Measurements from ENCODE around the gene GPR176. TPM values are rescaled to one million over a fixed set of nuclear protein-coding genes. Genes with fewer than 3 reads are reported as not detected.

GPR176 gene
- total RNA-seq, 1 donor from 2014 or later, result 20.6 TPM

- no peaks in the 10 kb centered on the region for H4K20me1 ChIP-seq (ENCODE audit: low read depth)
- H3K9me3 ChIP-seq (ENCODE audit: low read depth), result no peaks in the 10 kb centered on the region
- no peak for DNase-seq (ENCODE audit: low spot score)
- peaks cover 25% of the 10 kb centered on the region for H3F3A ChIP-seq (ENCODE audit: low read depth)
- H2AFZ ChIP-seq (replicated peaks), result peak overlapping the region; percentile 96
- H3K9ac ChIP-seq, result no peak overlapping the region
- Mint-ChIP-seq H3K4me3 (peak overlapping the region; percentile 86), H3K9me3 (no peaks in the 10 kb centered on the region), H3K27ac (no peak overlapping the region), H3K4me1 (peaks cover 53% of the 10 kb centered on the region), H3K27me3 (ENCODE audit: insufficient read depth, low read depth) (no peaks in the 10 kb centered on the region), H3K36me3 (no peaks in the 10 kb centered on the region)
- H3K4me2 ChIP-seq, result no peak overlapping the region
- H3K27ac ChIP-seq, result no peak overlapping the region
- TF ChIP-seq EZH2phosphoT487 (IDR thresholded peaks at IDR 0.05), result no peak
- H3K79me2 ChIP-seq (ENCODE audit: low read depth), result peaks cover 14% of the 10 kb centered on the region
- no peaks in the 10 kb centered on the region for H3K27me3 ChIP-seq
- H3K4me1 ChIP-seq, result peaks cover 18% of the 10 kb centered on the region
- H3K36me3 ChIP-seq, result no peaks in the 10 kb centered on the region
- H3K4me3 ChIP-seq, result peak overlapping the region; percentile 83
These were observed 138.7 kb downstream of the GPR176 start for GRCh38 chr15:39781147-39781966.

- Histone ChIP-seq H3K9ac (no peak overlapping the region), H3K4me1 (peaks cover 11% of the 10 kb centered on the region), H4K20me1 (ENCODE audit: low read depth) (no peaks in the 10 kb centered on the region), H2AFZ (replicated peaks) (peak overlapping the region; percentile 40), H3K9me3 (ENCODE audit: low read depth) (no peaks in the 10 kb centered on the region), H3K4me2 (no peak overlapping the region), H3K36me3 (no peaks in the 10 kb centered on the region), H3F3A (ENCODE audit: low read depth) (peaks cover 16% of the 10 kb centered on the region), H3K4me3 (no peak overlapping the region), H3K27me3 (no peaks in the 10 kb centered on the region), H3K79me2 (ENCODE audit: low read depth) (peaks cover 2% of the 10 kb centered on the region), H3K27ac (no peak overlapping the region)
- Mint-ChIP-seq H3K27ac (peak overlapping the region; percentile 92), H3K27me3 (ENCODE audit: insufficient read depth, low read depth) (no peaks in the 10 kb centered on the region), H3K4me1 (peaks cover 23% of the 10 kb centered on the region), H3K36me3 (peaks cover 12% of the 10 kb centered on the region), H3K9me3 (no peaks in the 10 kb centered on the region), H3K4me3 (no peak overlapping the region)
- DNase-seq (ENCODE audit: low spot score), result no peak
- TF ChIP-seq EZH2 (IDR thresholded peaks at IDR 0.05) (no peak), CTCF (IDR thresholded peaks at IDR 0.05) (no peak), EZH2phosphoT487 (IDR thresholded peaks at IDR 0.05) (no peak)
These were observed 142.0 kb downstream of the GPR176 start for GRCh38 chr15:39778021-39778420.

- H3K27ac Mint-ChIP-seq, result peak overlapping the region; percentile 92
- H3K4me2 ChIP-seq, result no peak overlapping the region
These were observed 142.6 kb downstream of the GPR176 start for GRCh38 chr15:39777496-39777895.

More at GRCh38 chr15:39777496-39777895, 142.6 kb downstream of the GPR176 start:
- peak overlapping the region; percentile 40 for H2AFZ ChIP-seq (replicated peaks)
- H3K4me3 ChIP-seq, result no peak overlapping the region
- Mint-ChIP-seq H3K9me3 (no peaks in the 10 kb centered on the region), H3K4me1 (peaks cover 23% of the 10 kb centered on the region), H3K27me3 (ENCODE audit: insufficient read depth, low read depth) (no peaks in the 10 kb centered on the region), H3K36me3 (peaks cover 14% of the 10 kb centered on the region), H3K4me3 (peak overlapping the region; percentile 34)
- DNase-seq (ENCODE audit: low spot score), result no peak
- H3K27me3 ChIP-seq, result no peaks in the 10 kb centered on the region
- peaks cover 11% of the 10 kb centered on the region for H3K4me1 ChIP-seq
- H3K79me2 ChIP-seq (ENCODE audit: low read depth), result no peaks in the 10 kb centered on the region
- H3K27ac ChIP-seq, result no peak overlapping the region
- H4K20me1 ChIP-seq (ENCODE audit: low read depth), result no peaks in the 10 kb centered on the region
- H3F3A ChIP-seq (ENCODE audit: low read depth), result peaks cover 12% of the 10 kb centered on the region
- TF ChIP-seq EZH2phosphoT487 (IDR thresholded peaks at IDR 0.05), result no peak
- TF ChIP-seq CTCF (IDR thresholded peaks at IDR 0.05), result no peak
- TF ChIP-seq EZH2 (IDR thresholded peaks at IDR 0.05), result no peak
- no peak overlapping the region for H3K9ac ChIP-seq
- H3K36me3 ChIP-seq, result no peaks in the 10 kb centered on the region
- H3K9me3 ChIP-seq (ENCODE audit: low read depth), result no peaks in the 10 kb centered on the region

All from neural progenitor cell (in vitro differentiated cells).